Natural killer cell (primary cell): ENCODE results near the gene MDK. TPM values are rescaled to one million over a fixed set of nuclear protein-coding genes. Genes with fewer than 3 reads are reported as not detected.
A peak's percentile ranks its signal among the peaks of the same experiment; 100 is the strongest.

Source experiments
- ATAC-seq, 3 donors: fragments of 150-1000 bp in 2 of 3; fragments of 200-7000 bp in 1 of 3; cut with Tn5 transposase; 1 replicate in 1 of 3; 2 replicates in 2 of 3; pipeline ENCODE4 v1.10.0; 2021; ENCODE audit warnings: mild to moderate bottlenecking in 2 of 3, moderate library complexity in 2 of 3
- DNase-seq, 2 donors: peaks; one replicate each; pipeline versions ENCODE4 v3.0.0 to v3.0.0-alpha.2; 2013 to 2021; ENCODE audit warnings: mixed read lengths in 1 of 2
- H3K27ac ChIP-seq: one replicate; pipeline ENCODE4 v1.5.1; 2013; ENCODE audit warnings: mild to moderate bottlenecking, low read length
- H3K27me3 ChIP-seq: one replicate; pipeline ENCODE4 v1.6.1; 2013; ENCODE audit warnings: low read length; ENCODE audit not compliant: control insufficient read depth, insufficient read depth
- H3K36me3 ChIP-seq: one replicate; pipeline ENCODE4 v1.6.1; 2013; ENCODE audit warnings: low read length; ENCODE audit not compliant: control insufficient read depth, insufficient read depth
- H3K4me1 ChIP-seq: one replicate; pipeline ENCODE4 v1.6.1; 2013; ENCODE audit warnings: low read length; ENCODE audit not compliant: control insufficient read depth, insufficient read depth
- H3K4me3 ChIP-seq: one replicate; pipeline ENCODE4 v1.5.1; 2013; ENCODE audit warnings: low read length
- H3K9me3 ChIP-seq: one replicate; pipeline ENCODE4 v1.6.1; 2013; ENCODE audit warnings: low read length; ENCODE audit not compliant: control insufficient read depth, insufficient read depth
- H3K27ac Mint-ChIP-seq, 2 donors: one replicate each; pipeline ENCODE4 v1.8.0; 2022; ENCODE audit warnings: mild to moderate bottlenecking in 2 of 2, mixed read lengths in 2 of 2, moderate library complexity in 1 of 2
- H3K27me3 Mint-ChIP-seq, 2 donors: one replicate each; pipeline ENCODE4 v1.8.0; 2022; ENCODE audit warnings: low read depth in 2 of 2, mixed read lengths in 2 of 2
- H3K36me3 Mint-ChIP-seq: one replicate; pipeline ENCODE4 v1.8.0; 2022; ENCODE audit warnings: mixed read lengths
- H3K4me1 Mint-ChIP-seq, 2 donors: one replicate each; pipeline ENCODE4 v1.8.0; 2022; ENCODE audit warnings: mixed read lengths in 2 of 2
- H3K4me3 Mint-ChIP-seq: one replicate; pipeline ENCODE4 v1.8.0; 2022; ENCODE audit warnings: mild to moderate bottlenecking, moderate library complexity, mixed read lengths
- H3K9me3 Mint-ChIP-seq, 2 donors: one replicate each; pipeline ENCODE4 v1.8.0; 2022; ENCODE audit warnings: mixed read lengths in 2 of 2
- CTCF ChIP-seq: fragments of 200-600 bp; IDR thresholded peaks from one replicate; pipeline ENCODE4 v1.8.0; 2022; ENCODE audit warnings: antibody characterized with exemption
- WGBS: methylation state at CpG from one replicate; pipeline ENCODE4 v1.1.7; 2013; ENCODE audit warnings: missing lambda C conversion rate; ENCODE audit not compliant: insufficient coverage; 5-methylcytosine and 5-hydroxymethylcytosine counted together
- intact Hi-C: fragments of 100-400 bp; cut with micrococcal nuclease; formaldehyde crosslinking; loops from one replicate; pipeline ENCODE4 v1.14.2; 2022
- total RNA-seq, 4 donors: library from RNA; stranded (reverse); fragments of 120-200 nt in 1 of 4; gene quantifications; one replicate each; pipeline versions ENCODE4 v1.2.3 to v1.2.4, GENCODE V29; 2013 to 2022

Gene MDK
- total RNA-seq, 3 donors from 2014 or later (not counting 1 experiment from before 2014, with no cell fraction given) = 4.5 to 10.6 (median 6.3) TPM

- peak overlapping the region; percentile 80 for H3K4me3 Mint-ChIP-seq
- H3K27ac Mint-ChIP-seq = peak overlapping the region in 1 of 2 donors; percentile 18
- no peak for TF ChIP-seq CTCF
- peaks cover 34% of the 10 kb centered on the region for H3K27me3 ChIP-seq
- H3K9me3 ChIP-seq = no peaks in the 10 kb centered on the region
- 4% methylated on average over 71 of the region's 71 CpGs for WGBS
- H3K36me3 ChIP-seq = peaks cover 8% of the 10 kb centered on the region
- H3K4me1 ChIP-seq = peaks cover 42% of the 10 kb centered on the region
- ATAC-seq = peak; percentile 91 to 97 (median 93)
- peaks cover 23 to 34% of the 10 kb centered on the region in 2 donors for H3K4me1 Mint-ChIP-seq
- H3K36me3 Mint-ChIP-seq = no peaks in the 10 kb centered on the region
- intact Hi-C loops = no loop called here
- H3K27me3 Mint-ChIP-seq = peaks cover 18% of the 10 kb centered on the region in 2 donors
- no peak overlapping the region for H3K27ac ChIP-seq
- DNase-seq = peak; percentile 84 to 89
- no peaks in the 10 kb centered on the region for H3K9me3 Mint-ChIP-seq
- no peak overlapping the region for H3K4me3 ChIP-seq
These were observed 11.2 kb downstream of the MDK start for GRCh38 chr11:46392421-46393230.

DNA sequence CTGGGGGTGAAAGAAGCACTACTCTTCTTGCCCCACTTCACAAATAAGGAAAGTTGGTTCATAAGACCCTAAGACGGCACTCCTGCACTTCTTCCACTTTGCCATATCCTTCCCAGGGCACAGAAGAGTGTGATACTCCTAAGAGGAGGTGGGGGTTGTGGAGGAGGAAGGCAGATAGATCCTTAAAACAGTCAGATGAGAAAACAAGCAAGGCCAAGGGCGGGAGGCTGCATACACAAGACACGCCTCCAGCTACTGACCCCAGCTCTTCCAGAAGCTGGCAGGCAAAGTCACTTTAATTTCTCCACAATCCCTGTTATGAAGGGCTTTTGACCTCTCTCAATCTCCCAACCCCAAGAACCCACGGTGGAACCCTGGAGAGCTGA is 11.8 kb downstream of the MDK start:
- TF ChIP-seq CTCF = no peak
- no peaks in the 10 kb centered on the region for H3K36me3 Mint-ChIP-seq
- peaks cover 19 to 28% of the 10 kb centered on the region in 2 donors for H3K4me1 Mint-ChIP-seq
- H3K4me3 Mint-ChIP-seq = peak overlapping the region; percentile 80
- H3K4me3 ChIP-seq = no peak overlapping the region
- H3K27me3 ChIP-seq = peaks cover 28% of the 10 kb centered on the region
- WGBS = 94% methylated on average over 3 of the region's 4 CpGs
- H3K9me3 Mint-ChIP-seq = no peaks in the 10 kb centered on the region
- peaks cover 14% of the 10 kb centered on the region in 2 donors for H3K27me3 Mint-ChIP-seq
- intact Hi-C loops = no loop called here
- no peaks in the 10 kb centered on the region for H3K9me3 ChIP-seq
- DNase-seq = no peak
- ATAC-seq = no peak
- no peak overlapping the region for H3K27ac ChIP-seq
- H3K27ac Mint-ChIP-seq = no peak overlapping the region
- H3K4me1 ChIP-seq = peaks cover 36% of the 10 kb centered on the region
- peaks cover 10% of the 10 kb centered on the region for H3K36me3 ChIP-seq

DNA sequence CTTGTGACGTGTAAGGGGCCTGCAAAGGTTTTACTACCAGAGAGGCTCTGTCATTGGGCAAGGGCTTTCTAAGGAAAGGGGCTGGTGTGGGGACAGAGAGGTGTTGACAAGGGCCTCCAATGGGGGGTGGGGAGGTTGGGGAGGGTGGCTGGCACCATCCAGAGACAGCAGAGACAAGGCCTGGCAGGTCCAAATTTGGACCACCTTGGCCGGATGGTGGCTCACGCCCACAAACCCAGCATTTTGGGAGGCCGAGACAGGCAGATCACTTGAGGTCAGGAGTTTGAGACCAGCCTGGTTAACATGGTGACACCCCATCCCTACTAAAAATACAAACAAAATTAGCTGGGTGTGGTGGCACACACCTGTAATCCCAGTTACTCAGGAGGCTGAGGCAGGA is 12.3 kb downstream of the MDK start:
- TF ChIP-seq CTCF = no peak
- H3K27ac Mint-ChIP-seq = no peak overlapping the region

More for the DNA sequence above, 12.3 kb downstream of the MDK start:
- peaks cover 22% of the 10 kb centered on the region for H3K27me3 ChIP-seq
- WGBS = 87% methylated on average over 4 of the region's 4 CpGs
- no peaks in the 10 kb centered on the region for H3K9me3 ChIP-seq
- DNase-seq = no peak
- H3K4me1 Mint-ChIP-seq = peaks cover 14 to 24% of the 10 kb centered on the region in 2 donors
- intact Hi-C loops = no loop called here
- H3K4me3 ChIP-seq = no peak overlapping the region
- no peak overlapping the region for H3K27ac ChIP-seq
- H3K4me3 Mint-ChIP-seq = peak overlapping the region; percentile 80
- H3K4me1 ChIP-seq = peaks cover 34% of the 10 kb centered on the region
- peaks cover 10% of the 10 kb centered on the region for H3K36me3 ChIP-seq
- H3K9me3 Mint-ChIP-seq = no peaks in the 10 kb centered on the region
- ATAC-seq = no peak
- H3K36me3 Mint-ChIP-seq = no peaks in the 10 kb centered on the region
- H3K27me3 Mint-ChIP-seq = peaks cover 8 to 10% of the 10 kb centered on the region in 2 donors
